Muscle of arm (tissue), 12 donors: ENCODE measurements around the gene C16orf54. TPM values are rescaled to one million over a fixed set of nuclear protein-coding genes. Genes with fewer than 3 reads are reported as not detected.
"Not testable (repeated sequence)": the region's sequence is repeated elsewhere in the genome, so short reads cannot be mapped to it uniquely, and the experiment has no call there.

Experiments
- DNase-seq: peaks from one replicate; pipeline ENCODE4 v3.0.0-alpha.2; 2013
- polyA plus RNA-seq, 12 donors: library from polyadenylated mRNA; unstranded; fragments of 120-200 nt; gene quantifications; one replicate each; pipeline ENCODE4 v1.2.1, GENCODE V29; 2013; ENCODE audit not compliant: insufficient read length in 12 of 12

C16orf54 gene
- polyA plus RNA-seq, 12 donors: 0.10 to 1.4 (median 0.25) TPM; not detected in 2

DNA sequence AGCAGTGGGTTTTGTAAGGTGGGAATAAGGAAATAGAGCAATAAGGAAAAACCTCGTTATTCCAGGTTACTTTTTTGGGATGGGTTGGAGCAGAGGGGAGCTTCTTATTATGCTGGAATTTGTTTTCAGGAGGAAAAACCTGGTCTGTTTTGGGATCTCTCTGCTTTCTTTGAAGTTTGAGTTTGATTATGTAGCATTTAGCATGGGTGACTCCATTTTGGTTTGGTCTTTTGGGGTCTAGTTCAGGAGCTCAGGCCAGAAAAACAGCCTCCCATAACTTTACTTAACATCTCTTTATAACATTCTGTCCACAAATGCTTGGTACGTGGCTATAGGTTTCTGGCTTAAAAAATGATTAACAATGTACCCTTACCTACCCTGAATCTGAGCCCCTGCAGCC is 23.7 kb upstream of the C16orf54 start:
- DNase-seq: no peak

DNA sequence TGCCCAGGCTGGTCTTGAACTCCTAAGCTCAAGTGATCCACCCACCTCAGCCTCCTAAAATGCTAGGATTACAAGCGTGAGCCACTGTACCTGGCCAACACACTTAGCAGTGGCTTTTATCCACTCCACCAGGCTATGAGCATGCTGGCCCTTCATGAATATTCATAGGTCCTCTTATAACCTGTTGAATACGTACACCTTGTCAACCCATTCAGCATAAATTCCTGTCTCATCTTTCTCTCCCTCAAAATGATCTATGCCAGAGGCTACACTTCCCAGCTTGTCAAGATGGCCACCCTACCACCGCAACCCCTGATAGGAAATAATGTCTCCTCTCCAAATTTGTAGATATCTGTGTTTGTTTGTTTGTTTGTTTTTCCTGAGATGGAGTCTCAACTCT is 21.3 kb upstream of the C16orf54 start:
- no peak for DNase-seq

- no peak for DNase-seq
Measured at GRCh38 chr16:29766571-29766970, 20.8 kb upstream of the C16orf54 start.

DNA sequence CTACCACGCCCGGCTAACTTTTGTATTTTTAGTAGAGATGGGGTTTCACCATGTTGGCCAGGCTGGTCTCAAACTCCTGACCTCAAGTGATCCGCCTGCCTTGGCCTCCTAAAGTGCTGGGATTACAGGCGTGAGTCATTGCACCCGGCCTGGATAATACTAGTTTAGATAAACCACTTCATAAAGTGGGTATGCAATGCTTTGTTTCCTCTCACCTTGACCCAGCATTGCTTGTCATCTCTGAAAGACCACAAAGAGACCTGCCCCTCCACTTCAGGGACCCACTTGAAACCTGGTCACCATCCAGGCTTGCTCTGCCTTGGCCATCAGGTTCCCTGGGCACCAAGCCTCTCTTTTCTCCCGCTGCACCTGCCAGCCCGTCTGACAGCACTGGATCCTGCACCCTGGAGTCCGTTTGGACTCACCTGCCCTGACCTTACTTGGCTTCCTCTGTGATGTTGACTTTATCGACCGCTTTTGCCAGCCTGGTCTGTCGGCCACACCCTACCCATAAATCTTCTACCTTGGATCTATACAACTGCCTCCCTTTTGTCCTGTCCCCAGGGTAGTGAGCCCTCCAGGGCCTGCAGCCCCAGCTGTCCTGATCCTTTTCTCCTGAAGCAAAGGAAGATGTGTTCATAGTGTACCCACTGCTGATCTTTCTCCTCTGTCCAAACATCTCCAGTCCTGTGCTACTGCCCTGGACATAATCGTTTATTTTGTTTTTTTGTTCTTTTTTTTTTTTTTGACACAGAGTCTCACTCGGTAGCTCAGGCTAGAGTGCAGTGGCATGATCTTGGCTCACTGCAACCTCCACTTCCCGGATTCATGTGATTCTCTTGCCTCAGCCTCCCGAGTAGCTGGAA is 19.6 kb upstream of the C16orf54 start:
- DNase-seq: no peak

DNA sequence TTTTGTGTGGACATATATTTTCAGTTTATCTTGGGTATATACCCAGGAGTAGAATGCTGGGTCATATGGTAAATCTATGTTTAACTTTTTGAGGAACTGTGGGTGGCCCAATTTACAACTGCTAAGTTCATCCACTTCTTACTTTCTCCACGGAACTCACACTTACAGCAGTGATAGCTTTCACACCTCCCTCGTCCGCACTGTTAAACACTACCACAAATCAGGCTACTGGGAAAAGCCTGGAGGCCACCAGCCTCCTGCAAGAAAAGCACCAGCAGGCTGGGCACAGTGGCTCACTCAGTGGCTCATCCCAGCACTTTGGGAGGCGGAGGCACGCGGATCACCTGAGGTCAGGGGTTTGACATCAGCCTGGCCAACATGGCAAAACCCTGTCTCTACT is 17.5 kb upstream of the C16orf54 start:
- DNase-seq: no peak

- no peak for DNase-seq
Measured at GRCh38 chr16:29761882-29762281, 16.1 kb upstream of the C16orf54 start.

- DNase-seq: not testable (repeated sequence)
Measured at GRCh38 chr16:29761280-29761651, 15.5 kb upstream of the C16orf54 start.

GRCh38 chr16:29760567-29761279 is 14.9 kb upstream of the C16orf54 start:
- DNase-seq: no peak

- DNase-seq: no peak
Measured at GRCh38 chr16:29757950-29758466, 12.2 kb upstream of the C16orf54 start.

DNA sequence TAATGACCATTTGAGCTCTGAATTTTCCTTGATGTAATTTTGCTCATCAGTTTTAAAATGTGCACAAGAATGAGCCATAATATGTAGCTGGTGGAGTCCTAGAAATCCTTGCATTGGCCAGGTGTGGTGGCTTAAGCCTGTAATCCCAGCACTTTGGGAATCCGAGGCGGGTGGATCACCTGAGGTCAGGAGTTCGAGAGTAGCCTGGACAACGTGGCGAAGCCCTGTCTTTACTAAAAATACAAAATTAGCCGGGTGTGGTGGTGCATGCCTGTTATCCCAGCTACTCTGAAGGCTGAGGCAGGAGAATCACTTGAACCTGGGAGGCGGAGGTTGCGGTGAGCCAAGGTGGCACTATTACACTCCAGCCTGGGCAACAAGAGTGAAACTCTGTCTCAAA is 11.3 kb upstream of the C16orf54 start:
- not testable (repeated sequence) for DNase-seq

GRCh38 chr16:29756654-29757053 is 10.9 kb upstream of the C16orf54 start:
- no peak for DNase-seq

GRCh38 chr16:29753516-29753915 is 7.7 kb upstream of the C16orf54 start:
- DNase-seq: no peak

GRCh38 chr16:29748760-29749149 is 3.0 kb upstream of the C16orf54 start:
- not testable (repeated sequence) for DNase-seq

DNA sequence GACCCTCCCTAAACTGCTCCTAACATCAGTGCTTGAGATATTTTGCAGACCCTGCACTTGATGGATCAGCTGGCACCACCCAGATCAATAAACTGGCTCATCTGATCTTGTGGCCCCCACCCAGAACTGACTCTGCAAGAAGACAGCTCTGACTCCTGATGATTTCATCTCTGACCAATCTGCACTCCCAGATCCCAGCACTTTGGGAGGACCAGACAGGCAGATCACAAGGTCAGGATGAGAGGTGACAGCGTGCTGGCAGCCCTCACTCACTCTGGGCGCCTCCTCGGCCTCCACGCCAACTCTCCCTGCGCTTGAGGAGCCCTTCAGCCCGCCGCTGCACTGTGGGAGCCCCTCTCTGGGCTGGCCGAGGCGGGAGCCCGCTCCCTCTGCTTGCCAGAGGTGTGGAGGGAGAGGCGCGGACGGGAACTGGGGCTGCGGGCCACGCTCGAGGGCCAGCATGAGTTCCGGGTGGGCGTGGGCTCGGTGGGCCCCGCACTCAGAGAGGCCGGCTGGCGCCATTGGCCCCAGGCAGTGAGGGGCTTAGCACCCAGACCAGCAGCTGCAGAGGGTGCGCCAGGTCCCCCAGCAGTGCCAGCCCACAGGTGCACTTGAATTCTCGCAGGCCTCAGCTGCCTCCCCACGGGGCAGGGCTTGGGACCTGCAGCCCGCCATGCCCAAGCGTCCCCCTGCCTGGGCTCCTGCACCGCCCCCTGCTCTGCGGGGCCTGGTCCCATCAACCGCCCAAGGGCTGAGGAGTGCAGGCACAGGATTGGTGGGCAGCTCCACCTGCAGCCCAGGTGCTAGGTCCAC is 2.4 kb upstream of the C16orf54 start:
- DNase-seq: no peak

DNA sequence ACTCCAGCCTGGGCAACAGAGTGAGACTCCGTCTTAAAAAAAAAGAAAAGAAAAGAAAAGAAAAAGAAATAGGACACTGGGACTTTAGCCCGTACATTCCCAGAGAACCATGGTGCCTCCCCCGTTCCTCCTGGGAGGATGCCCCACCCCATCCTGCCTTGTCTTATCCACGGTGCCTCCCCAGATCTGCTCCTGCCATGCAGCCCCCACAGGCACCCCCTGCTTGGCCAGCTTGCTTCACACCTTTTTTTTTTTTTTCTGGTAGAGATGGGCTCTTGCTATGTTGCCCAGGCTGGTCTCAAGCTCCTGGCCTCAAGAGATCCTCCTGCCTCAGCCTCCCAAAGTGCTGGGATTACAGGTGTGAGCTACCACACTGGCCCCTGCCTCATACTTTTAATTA is 728 bp upstream of the C16orf54 start:
- not testable (repeated sequence) for DNase-seq

DNA sequence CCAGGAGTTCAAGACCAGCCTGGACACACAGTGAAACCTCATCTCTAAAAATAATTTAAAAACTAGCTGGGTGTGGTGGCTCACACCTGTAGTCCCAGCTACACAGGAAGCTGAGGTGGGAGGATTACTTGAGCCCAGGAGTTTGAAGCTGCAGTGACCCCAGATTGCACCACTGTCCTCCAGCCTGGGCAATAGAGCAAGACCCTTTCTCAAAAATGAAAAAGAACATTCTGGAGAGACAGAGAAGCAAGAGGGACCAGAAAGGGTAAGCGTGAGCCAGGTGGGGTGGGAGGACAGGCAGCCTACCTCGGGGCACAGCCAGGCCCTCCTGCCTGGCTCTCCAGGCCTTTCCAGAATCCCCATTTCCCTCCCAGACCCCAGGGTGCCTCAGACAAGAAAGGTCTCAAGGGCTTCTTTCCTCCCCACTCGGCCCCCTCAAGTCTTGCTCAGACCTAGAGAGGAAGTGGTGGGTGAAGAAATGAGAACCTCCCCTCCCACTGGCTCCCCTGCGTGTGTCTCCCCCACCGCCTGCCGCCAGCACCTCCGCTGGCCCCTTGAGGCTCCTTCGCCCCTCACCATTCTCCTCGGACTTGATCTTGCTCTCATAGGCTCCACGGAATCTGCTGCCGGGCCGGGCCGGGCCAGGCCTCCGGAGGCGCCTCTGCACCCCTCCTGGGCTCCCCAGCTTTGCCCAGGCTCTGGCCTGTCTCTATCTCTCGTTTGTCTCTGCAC is 503 bp downstream of the C16orf54 start:
- no peak for DNase-seq

DNA sequence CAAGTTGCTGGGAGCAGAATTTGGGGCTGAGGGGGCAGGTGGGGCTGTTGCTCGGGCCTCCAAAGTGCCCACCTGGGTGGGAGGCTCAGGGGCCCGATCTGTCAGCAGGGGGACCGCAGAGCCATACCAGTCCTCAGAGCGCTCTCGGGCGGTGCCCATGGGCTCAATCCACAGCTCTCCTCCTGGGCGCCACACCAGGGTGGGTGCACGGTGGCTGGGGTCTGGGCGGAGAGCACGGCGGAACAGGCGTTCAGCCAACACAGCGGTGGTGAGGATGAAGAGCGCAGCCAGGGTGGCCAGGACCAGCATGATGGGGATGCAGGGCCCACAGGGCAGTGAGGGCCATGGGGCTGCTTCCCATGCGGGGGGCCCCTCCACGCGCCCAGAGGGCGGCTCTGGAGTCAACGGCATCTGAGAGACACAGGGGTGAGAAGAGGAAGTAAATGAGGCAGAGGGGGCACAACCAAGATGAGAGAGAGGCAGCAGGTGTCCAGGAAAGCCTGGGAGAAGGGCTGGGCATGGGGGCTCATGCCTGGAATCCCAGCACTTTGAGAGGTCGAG is 1.2 kb downstream of the C16orf54 start:
- DNase-seq: no peak

DNA sequence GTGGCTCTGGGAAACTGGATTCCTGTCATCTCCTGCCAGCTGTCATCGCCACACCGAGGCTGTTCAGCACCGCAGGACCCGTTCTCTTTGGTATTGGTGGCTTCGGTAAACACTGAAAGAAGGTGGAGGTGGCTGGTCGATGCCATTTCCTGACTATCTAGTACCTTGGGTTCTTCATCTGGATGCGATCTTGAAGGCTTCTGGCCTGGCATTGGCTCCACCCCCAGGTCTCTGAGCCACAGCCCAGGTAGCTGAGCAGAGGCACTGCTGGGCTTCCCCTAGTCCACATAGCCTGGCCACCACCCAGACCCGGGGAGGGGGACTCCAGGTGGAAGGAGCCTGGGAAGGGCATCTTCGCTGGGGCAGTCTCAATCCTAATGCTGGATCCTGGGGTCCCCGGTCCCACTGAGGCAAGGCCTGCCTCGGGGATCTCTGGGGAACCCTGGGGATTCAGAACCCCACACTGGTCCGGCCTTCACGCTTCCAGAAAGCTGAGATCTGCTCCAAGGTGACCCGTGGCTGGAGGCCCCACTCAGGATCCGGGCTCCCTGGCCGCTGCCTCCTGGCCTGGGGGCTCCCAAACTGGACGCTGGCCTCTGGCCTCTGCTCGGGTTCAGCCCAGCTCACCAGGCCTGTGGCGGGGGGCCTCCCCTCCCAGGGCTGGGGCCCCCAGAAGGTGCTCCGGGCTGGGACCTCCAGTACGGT is 1.8 kb downstream of the C16orf54 start:
- no peak for DNase-seq

DNA sequence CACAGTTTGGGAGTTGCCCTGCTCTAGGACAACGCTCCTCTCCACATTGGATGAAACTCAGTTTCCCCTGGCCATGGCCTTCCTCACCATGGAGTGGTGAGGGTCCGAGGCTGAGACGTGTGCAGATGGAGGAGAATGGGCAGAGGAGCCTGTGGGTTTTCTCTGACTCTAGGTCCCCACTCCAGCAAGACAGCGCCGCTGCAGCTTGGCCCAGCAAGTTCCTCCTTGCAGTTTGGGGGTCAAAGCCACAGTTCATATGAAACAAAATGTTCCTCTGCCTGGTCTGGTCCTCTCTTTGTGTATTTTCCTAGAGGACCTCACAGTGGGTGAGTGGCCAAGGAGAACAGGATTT is 2.3 kb downstream of the C16orf54 start:
- no peak for DNase-seq

- no peak for DNase-seq
Measured at GRCh38 chr16:29742683-29743275, 3.0 kb downstream of the C16orf54 start.
